ENCODE data around the gene PILRA.

DNA sequence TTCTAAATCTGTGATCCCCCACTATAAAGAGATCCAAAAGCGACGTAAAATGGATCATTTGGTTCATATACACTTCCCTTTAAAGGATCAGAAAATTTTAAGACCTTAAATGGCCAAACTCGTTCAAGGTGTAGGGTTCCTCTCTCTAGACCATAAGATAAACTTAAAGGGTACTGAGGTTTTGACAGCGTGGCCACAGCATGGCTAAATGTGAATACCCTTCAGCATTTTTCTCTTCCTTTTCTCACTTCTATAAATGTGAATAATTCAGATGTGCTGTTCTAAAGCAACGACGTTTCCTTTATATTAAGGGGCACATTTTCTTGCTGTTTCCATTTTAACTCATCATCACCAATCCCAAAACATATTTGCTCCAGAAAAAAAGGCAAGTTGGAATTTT, 50.0 kb downstream of the PILRA start:
- TF ChIP-seq, protein P1, sequence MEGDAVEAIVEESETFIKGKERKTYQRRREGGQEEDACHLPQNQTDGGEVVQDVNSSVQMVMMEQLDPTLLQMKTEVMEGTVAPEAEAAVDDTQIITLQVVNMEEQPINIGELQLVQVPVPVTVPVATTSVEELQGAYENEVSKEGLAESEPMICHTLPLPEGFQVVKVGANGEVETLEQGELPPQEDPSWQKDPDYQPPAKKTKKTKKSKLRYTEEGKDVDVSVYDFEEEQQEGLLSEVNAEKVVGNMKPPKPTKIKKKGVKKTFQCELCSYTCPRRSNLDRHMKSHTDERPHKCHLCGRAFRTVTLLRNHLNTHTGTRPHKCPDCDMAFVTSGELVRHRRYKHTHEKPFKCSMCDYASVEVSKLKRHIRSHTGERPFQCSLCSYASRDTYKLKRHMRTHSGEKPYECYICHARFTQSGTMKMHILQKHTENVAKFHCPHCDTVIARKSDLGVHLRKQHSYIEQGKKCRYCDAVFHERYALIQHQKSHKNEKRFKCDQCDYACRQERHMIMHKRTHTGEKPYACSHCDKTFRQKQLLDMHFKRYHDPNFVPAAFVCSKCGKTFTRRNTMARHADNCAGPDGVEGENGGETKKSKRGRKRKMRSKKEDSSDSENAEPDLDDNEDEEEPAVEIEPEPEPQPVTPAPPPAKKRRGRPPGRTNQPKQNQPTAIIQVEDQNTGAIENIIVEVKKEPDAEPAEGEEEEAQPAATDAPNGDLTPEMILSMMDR (IDR thresholded peaks at IDR 0.05): no peak
- TF ChIP-seq EP300 (IDR thresholded peaks at IDR 0.05): no peak
